GM04504 (cell line): ENCODE results near the gene NBDY.
"Not testable (repeated sequence)": the region's sequence is repeated elsewhere in the genome, so short reads cannot be mapped to it uniquely, and the experiment has no call there.

Source experiments
- DNase-seq: peaks from one replicate; pipeline ENCODE4 v3.0.0-alpha.2; 2012; ENCODE audit warnings: low read depth

Gene NBDY

DNA sequence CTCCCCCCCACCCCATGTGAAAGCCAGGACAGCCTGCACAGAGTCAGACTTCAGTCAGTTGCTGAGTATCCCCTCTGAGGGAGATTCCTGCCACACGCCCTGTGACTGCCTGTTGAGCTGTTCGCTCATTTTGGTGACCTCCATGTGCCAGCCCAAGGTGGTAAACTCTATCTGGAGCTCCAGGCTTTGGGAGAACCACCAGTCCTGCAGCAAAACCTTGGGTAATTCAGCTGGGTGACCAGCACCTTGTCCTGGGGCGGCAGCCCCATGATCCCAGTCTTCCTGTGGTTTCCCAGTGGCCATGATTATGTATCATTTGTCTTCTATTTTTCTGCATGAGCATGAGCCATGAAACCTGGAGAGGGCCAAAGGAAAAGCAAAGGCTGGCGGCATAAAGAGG, 73.4 kb downstream of the NBDY start:
- DNase-seq, result no peak

- peak; percentile 73 for DNase-seq
Observed at GRCh38 chrX:56802921-56803849, 74.1 kb downstream of the NBDY start.

GRCh38 chrX:56803850-56804681, 75.0 kb downstream of the NBDY start:
- DNase-seq, result no peak

DNA sequence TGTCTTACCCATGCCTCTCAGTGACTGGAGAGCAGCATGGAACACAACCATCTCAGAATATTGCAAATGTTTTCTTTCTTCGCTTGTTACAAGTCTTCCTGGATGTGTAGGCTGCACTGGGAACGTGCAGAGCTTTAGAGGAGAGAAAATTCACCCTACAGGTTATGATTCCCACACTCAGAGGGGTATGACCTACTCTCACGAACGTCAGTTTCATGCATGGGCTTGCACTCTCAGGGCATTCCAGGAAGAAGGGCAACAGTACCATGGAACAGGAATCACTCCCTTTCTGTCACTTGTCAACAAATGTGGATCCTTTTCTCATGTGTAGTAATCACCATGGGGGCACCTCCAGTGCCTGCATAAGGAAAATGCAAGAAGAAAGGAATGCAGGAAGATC, 75.8 kb downstream of the NBDY start:
- no peak for DNase-seq

GRCh38 chrX:56805399-56805798, 76.4 kb downstream of the NBDY start:
- no peak for DNase-seq

DNA sequence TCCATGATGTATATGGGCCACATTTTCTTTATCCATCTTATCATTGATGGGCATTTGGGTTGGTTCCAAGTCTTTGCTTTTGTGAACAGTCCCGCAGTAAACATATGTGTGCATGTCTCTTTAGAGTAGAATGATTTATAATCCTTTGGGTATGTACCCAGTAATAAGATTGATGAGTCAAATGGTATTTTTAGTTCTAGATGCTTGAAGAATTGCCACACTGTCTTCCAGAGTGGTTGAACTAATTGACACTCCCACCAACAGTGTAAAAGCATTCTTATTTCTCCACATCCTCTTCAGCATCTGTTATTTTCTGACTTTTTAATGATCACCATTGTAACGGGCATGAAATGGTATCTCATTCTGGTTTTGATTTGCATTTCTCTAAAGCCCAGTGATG, 77.1 kb downstream of the NBDY start:
- DNase-seq, result not testable (repeated sequence)

DNA sequence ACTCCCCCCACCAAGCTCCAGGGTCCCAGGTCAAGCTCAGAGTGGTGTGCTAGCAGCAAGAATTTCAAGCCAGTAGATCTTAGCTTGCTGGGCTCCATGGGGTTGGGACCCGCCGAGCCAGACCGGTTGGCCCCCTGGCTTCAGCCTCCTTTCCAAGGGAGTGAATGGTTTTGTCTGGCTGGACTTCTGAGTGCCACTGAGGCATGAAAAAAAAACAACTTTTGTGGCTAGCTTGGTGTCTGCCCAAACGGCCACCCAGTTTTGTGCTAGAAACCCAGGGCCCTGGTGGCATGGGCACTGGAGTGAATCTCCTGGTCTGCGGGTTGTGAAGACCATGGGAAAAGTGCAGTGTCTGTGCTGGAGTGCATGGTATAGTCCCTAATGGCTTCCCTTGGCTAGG, 82.6 kb downstream of the NBDY start:
- DNase-seq, result no peak

- no peak for DNase-seq
Observed at GRCh38 chrX:56812515-56813105, 83.6 kb downstream of the NBDY start.

DNA sequence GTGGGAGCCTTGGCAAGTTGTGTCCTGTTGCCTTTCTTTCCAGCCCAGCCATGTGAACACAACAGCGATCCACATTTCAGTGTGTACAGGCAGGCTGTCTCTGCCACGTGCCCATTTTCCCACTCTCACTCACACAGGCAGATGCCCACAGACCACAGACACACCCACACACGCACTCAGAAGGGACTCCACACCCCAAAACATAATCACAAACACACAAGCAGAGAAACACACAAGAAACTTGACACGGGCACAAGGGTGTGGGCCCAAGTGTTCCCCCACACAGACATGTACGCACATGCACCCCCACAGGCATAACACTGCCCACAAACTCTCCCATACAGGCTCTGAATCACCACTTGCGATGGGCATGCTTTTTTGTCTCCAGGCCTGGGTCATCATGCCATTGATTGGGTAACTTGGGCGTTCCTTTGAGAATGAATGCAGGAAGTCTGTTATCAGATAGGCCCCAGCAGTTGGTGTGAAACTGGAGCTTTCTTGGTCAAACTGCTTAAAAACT, 84.3 kb downstream of the NBDY start:
- DNase-seq, result peak; percentile 56

DNA sequence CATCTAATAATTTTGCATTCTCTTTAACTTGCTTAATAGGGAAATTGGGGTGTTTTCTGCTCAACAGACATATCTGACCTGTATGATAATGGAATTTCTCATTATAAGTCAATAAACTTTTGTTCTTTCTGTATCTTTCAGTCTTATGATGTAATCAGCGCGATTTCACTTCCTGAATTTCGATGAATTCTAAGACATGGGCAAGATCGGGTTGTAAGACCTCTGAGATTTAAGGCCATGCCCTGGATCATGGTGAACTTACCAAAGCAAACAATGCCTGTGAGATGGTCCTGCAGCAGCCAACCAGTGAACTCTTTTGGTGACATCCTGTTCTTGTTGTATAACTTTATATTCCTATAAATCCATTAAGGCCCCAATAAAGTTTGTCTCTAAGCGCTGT, 88.1 kb downstream of the NBDY start:
- no peak for DNase-seq

- no peak for DNase-seq
Observed at GRCh38 chrX:56826020-56826419, 97.0 kb downstream of the NBDY start.

- no peak for DNase-seq
Observed at GRCh38 chrX:56833626-56834025, 104.6 kb downstream of the NBDY start.

GRCh38 chrX:56853436-56853835, 124.4 kb downstream of the NBDY start:
- DNase-seq, result no peak

DNA sequence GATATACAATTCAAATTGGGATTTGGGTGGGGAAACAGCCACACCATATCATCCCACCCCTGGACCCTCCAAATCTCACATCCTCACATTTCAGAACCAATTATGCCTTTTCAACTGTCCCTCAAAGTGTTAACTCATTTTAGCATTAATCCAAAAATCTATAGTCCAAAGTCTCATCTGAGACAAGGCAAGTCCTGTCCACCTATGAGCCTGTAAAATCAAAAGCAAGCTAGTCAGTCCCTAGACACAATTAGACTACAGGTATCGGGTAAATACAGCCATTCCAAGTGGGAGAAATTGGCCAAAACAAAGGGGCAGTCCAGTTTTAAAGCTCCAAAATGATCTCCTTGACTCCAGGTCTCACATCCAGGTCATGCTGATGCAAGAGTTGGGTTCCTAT, 128.0 kb downstream of the NBDY start:
- no peak for DNase-seq

DNA sequence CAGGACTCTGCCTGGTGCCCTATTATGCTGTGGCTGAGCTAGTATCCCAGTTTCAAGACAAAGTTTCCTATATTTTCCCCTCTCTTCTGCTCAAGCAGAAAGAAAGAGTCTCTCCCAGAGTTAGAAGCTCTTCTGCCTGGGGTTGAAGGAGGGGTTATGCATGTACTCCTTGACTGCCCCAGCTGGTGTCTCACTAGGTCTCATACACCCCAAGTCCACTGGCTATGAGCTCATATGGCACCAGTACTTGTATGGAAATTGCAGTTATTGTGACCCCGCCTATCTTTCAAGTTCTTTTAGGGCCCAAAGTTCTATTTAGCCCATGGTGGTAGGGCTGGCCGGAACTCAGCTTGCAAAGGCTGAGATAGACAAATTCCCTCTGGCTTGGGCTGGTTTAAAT, 131.8 kb downstream of the NBDY start:
- no peak for DNase-seq
